ENCODE results near the gene GNG13. TPM values are rescaled to one million over a fixed set of nuclear protein-coding genes. Genes with fewer than 3 reads are reported as not detected.
"Not testable (repeated sequence)": the region's sequence is repeated elsewhere in the genome, so short reads cannot be mapped to it uniquely, and the experiment has no call there.

GNG13 gene
- total RNA-seq, 3 donors from 2014 or later, result not detected

GRCh38 chr16:756428-756827, 44.1 kb downstream of the GNG13 start:
- Histone ChIP-seq H3K4me3 (no peak overlapping the region), H3K27me3 (peaks cover 0 to 6% of the 10 kb centered on the region in 2 donors), H3K9me3 (no peaks in the 10 kb centered on the region), H3K4me1 (no peaks in the 10 kb centered on the region), H3K36me3 (no peaks in the 10 kb centered on the region), H3K27ac (no peak overlapping the region)
- no peak for TF ChIP-seq POLR2A (IDR thresholded peaks at IDR 0.05)
- no peak for TF ChIP-seq CTCF (IDR thresholded peaks at IDR 0.05)
- TF ChIP-seq POLR2AphosphoS5 (IDR thresholded peaks at IDR 0.05), result no peak
- no peak for DNase-seq (ENCODE audit: low spot score in 2 of 2)
- intact Hi-C loops (cut with DNase I; ENCODE audit: low total_unique reads), result no loop called here

GRCh38 chr16:754656-755055, 45.9 kb downstream of the GNG13 start:
- no peak for DNase-seq (ENCODE audit: low spot score in 2 of 2)
- intact Hi-C loops (cut with DNase I; ENCODE audit: low total_unique reads), result no loop called here
- Histone ChIP-seq H3K36me3 (no peaks in the 10 kb centered on the region), H3K27ac (no peak overlapping the region), H3K9me3 (no peaks in the 10 kb centered on the region), H3K27me3 (no peaks in the 10 kb centered on the region), H3K4me3 (no peak overlapping the region), H3K4me1 (peaks cover 0 to 3% of the 10 kb centered on the region in 2 donors)
- TF ChIP-seq CTCF (IDR thresholded peaks at IDR 0.05) (no peak), POLR2AphosphoS5 (IDR thresholded peaks at IDR 0.05) (no peak), POLR2A (IDR thresholded peaks at IDR 0.05) (no peak)

GRCh38 chr16:754121-754607, 46.4 kb downstream of the GNG13 start:
- DNase-seq (ENCODE audit: low spot score in 2 of 2); H3K9me3 ChIP-seq; intact Hi-C loops (cut with DNase I; ENCODE audit: low total_unique reads); H3K27me3 ChIP-seq; H3K27ac ChIP-seq; H3K36me3 ChIP-seq; H3K4me3 ChIP-seq; H3K4me1 ChIP-seq: not testable (repeated sequence)

GRCh38 chr16:752007-752312, 48.6 kb downstream of the GNG13 start:
- Histone ChIP-seq H3K4me3 (peak overlapping the region in 2 of 3 donors; percentile 5 to 27), H3K27me3 (no peaks in the 10 kb centered on the region), H3K36me3 (no peaks in the 10 kb centered on the region), H3K27ac (peak overlapping the region; percentile 50 to 65), H3K9me3 (no peaks in the 10 kb centered on the region), H3K4me1 (peaks cover 0 to 3% of the 10 kb centered on the region in 2 donors)
- intact Hi-C loops (cut with DNase I; ENCODE audit: low total_unique reads), result no loop called here
- DNase-seq (ENCODE audit: low spot score in 2 of 2), result no peak
- TF ChIP-seq CTCF (IDR thresholded peaks at IDR 0.05) (no peak), POLR2A (IDR thresholded peaks at IDR 0.05) (no peak), POLR2AphosphoS5 (IDR thresholded peaks at IDR 0.05) (no peak)

- H3K4me1 ChIP-seq, result peaks cover 0 to 3% of the 10 kb centered on the region in 2 donors
- intact Hi-C loops (cut with DNase I; ENCODE audit: low total_unique reads), result no loop called here
- TF ChIP-seq CTCF (IDR thresholded peaks at IDR 0.05) (no peak), POLR2A (IDR thresholded peaks at IDR 0.05) (no peak), POLR2AphosphoS5 (IDR thresholded peaks at IDR 0.05) (no peak)
- peak in 1 of 2 donors; percentile 80 for DNase-seq (ENCODE audit: low spot score in 2 of 2)
- peak overlapping the region in 2 of 3 donors; percentile 5 to 27 for H3K4me3 ChIP-seq
- peak overlapping the region; percentile 65 to 79 for H3K27ac ChIP-seq
- no peaks in the 10 kb centered on the region for H3K36me3 ChIP-seq
- H3K9me3 ChIP-seq, result no peaks in the 10 kb centered on the region
- H3K27me3 ChIP-seq, result no peaks in the 10 kb centered on the region
Observed at GRCh38 chr16:751152-752006, 49.2 kb downstream of the GNG13 start.
